ENCODE data around the gene GGACT. TPM values are rescaled to one million over a fixed set of nuclear protein-coding genes. Genes with fewer than 3 reads are reported as not detected.
A peak's percentile ranks its signal among the peaks of the same experiment; 100 is the strongest.

The GGACT gene
- polyA plus RNA-seq, 3 donors, result 1.7 to 8.3 (median 6.5) TPM

DNA sequence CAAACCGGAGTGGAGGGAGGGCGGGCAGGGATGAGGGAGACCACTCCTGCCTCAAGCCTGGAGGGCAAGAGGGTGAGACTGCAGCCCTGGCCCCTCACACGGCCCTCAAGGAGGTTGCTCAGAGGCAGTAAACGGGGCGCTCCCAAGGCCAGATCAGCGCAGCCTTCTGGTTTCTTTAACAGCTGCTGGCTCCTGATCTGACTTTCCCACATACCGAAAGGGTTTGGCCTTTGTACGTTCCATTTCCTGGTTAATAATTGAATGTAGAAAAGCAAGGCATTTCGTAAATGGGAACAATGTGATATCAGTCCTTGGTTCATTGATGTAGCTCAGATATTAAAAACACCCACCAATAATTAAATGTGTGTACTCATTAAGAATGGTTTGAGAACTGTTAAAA lies 71.5 kb downstream of the GGACT start:
- H3K9ac ChIP-seq (ENCODE audit: insufficient read depth, low read length, poor library complexity, severe bottlenecking), result no peak overlapping the region
- 98% methylated on average over 4 of the region's 9 CpGs for WGBS (ENCODE audit: insufficient coverage)

GRCh38 chr13:100515410-100515800 lies 73.2 kb downstream of the GGACT start:
- Mint-ChIP-seq H3K27ac (no peak overlapping the region), H3K4me1 (peaks cover 36% of the 10 kb centered on the region)
- intact Hi-C loops (cut with micrococcal nuclease), result loop anchor here in 1 of 2 donors (2.0 to 10.0 kb wide), 3 partner anchors 91 to 861 kb away; no protein-coding TSS in a partner anchor

More for the DNA sequence above, 71.5 kb downstream of the GGACT start:
- Histone ChIP-seq H2AFZ (ENCODE audit: insufficient read depth, low read depth, low read length, poor library complexity, severe bottlenecking) (no peak overlapping the region), H4K20me1 (ENCODE audit: insufficient read depth, low read length) (no peaks in the 10 kb centered on the region), H3K27ac (ENCODE audit: low read depth in 1 of 2, low read length in 2 of 2) (no peak overlapping the region), H3K4me1 (ENCODE audit: control insufficient read depth in 1 of 2, insufficient read depth in 2 of 2, low read length in 2 of 2) (peaks cover 6 to 10% of the 10 kb centered on the region in 2 donors), H3K36me3 (replicated peaks in 1 of 2; ENCODE audit: control insufficient read depth in 1 of 2, insufficient read depth in 2 of 2, low read length in 2 of 2) (no peaks in the 10 kb centered on the region), H3K4me2 (replicated peaks; ENCODE audit: extremely low read depth, low read length, poor library complexity, severe bottlenecking) (peak overlapping the region; percentile 4), H3K9me3 (replicated peaks in 1 of 2; ENCODE audit: control insufficient read depth in 1 of 2, insufficient read depth in 1 of 2, low read length in 2 of 2) (no peaks in the 10 kb centered on the region), H3K79me2 (ENCODE audit: insufficient read depth, low read length) (no peaks in the 10 kb centered on the region), H3K27me3 (ENCODE audit: control insufficient read depth in 2 of 2, insufficient read depth in 2 of 2, low read length in 2 of 2) (peaks cover 12 to 21% of the 10 kb centered on the region in 2 donors), H3K4me3 (replicated peaks in 1 of 3; ENCODE audit: low read depth in 2 of 3, low read length in 3 of 3) (no peak overlapping the region)
- Mint-ChIP-seq H3K9me3 (peaks cover 0 to 2% (median 0%) of the 10 kb centered on the region in 7 donors), H3K4me1 (peaks cover 34% of the 10 kb centered on the region), H3K27me3 (ENCODE audit: low read depth in 3 of 3) (peaks cover 5 to 19% (median 16%) of the 10 kb centered on the region in 3 donors), H3K36me3 (peaks cover 0 to 5% of the 10 kb centered on the region in 2 donors), H3K4me3 (peak overlapping the region in 1 of 2 donors; percentile 51), H3K27ac (no peak overlapping the region)
- intact Hi-C loops (cut with micrococcal nuclease), result loop anchor here in 1 of 2 donors (10.0 kb wide), 2 partner anchors 92 to 862 kb away; no protein-coding TSS in a partner anchor
- no peak for DNase-seq
- no peak for TF ChIP-seq CTCF (IDR thresholded peaks at IDR 0.05)

More at GRCh38 chr13:100515410-100515800, 73.2 kb downstream of the GGACT start:
- H3K27me3 ChIP-seq (ENCODE audit: control insufficient read depth in 2 of 2, insufficient read depth in 2 of 2, low read length in 2 of 2), result peaks cover 5 to 8% of the 10 kb centered on the region in 2 donors
- Mint-ChIP-seq H3K4me3 (peak overlapping the region in 1 of 2 donors; percentile 31), H3K9me3 (peaks cover 0 to 2% (median 0%) of the 10 kb centered on the region in 7 donors), H3K36me3 (peaks cover 0 to 5% of the 10 kb centered on the region in 2 donors), H3K27me3 (ENCODE audit: low read depth in 3 of 3) (peaks cover 3 to 11% (median 8%) of the 10 kb centered on the region in 3 donors)
- 79% methylated on average over 19 of the region's 20 CpGs for WGBS (ENCODE audit: insufficient coverage)
- no peak overlapping the region for H3K4me2 ChIP-seq (replicated peaks; ENCODE audit: extremely low read depth, low read length, poor library complexity, severe bottlenecking)
- H3K4me1 ChIP-seq (ENCODE audit: control insufficient read depth in 1 of 2, insufficient read depth in 2 of 2, low read length in 2 of 2), result peaks cover 12 to 20% of the 10 kb centered on the region in 2 donors
- no peaks in the 10 kb centered on the region for H4K20me1 ChIP-seq (ENCODE audit: insufficient read depth, low read length)
- no peak overlapping the region for H2AFZ ChIP-seq (ENCODE audit: insufficient read depth, low read depth, low read length, poor library complexity, severe bottlenecking)
- no peak for DNase-seq
- H3K9me3 ChIP-seq (replicated peaks in 1 of 2; ENCODE audit: control insufficient read depth in 1 of 2, insufficient read depth in 1 of 2, low read length in 2 of 2), result no peaks in the 10 kb centered on the region
- no peaks in the 10 kb centered on the region for H3K36me3 ChIP-seq (replicated peaks in 1 of 2; ENCODE audit: control insufficient read depth in 1 of 2, insufficient read depth in 2 of 2, low read length in 2 of 2)
- H3K79me2 ChIP-seq (ENCODE audit: insufficient read depth, low read length), result no peaks in the 10 kb centered on the region
- no peak overlapping the region for H3K4me3 ChIP-seq (replicated peaks in 1 of 3; ENCODE audit: low read depth in 2 of 3, low read length in 3 of 3)
- TF ChIP-seq CTCF (IDR thresholded peaks at IDR 0.05), result no peak
- H3K9ac ChIP-seq (ENCODE audit: insufficient read depth, low read length, poor library complexity, severe bottlenecking), result no peak overlapping the region
- H3K27ac ChIP-seq (ENCODE audit: low read depth in 1 of 2, low read length in 2 of 2), result no peak overlapping the region

Measured in CD14-positive monocyte (primary cell).